B cell (primary cell): ENCODE data around the gene PHF19. TPM values are rescaled to one million over a fixed set of nuclear protein-coding genes. Genes with fewer than 3 reads are reported as not detected.

Experiments
- ATAC-seq: fragments of 200-7000 bp; cut with Tn5 transposase; one replicate; pipeline ENCODE4 v1.10.0; 2021; ENCODE audit warnings: low read depth, mild to moderate bottlenecking, moderate number of reproducible peaks, moderate library complexity
- CTCF ChIA-PET: fragments of 350-600 bp; sonication (Branson Sonifier 250); formaldehyde crosslinking; loops from one replicate; lab custom pipeline; 2021; ENCODE audit warnings: antibody characterized with exemption, inconsistent platforms; lab: Charles Lee
- POLR2A ChIA-PET: fragments of 350-600 bp; sonication (Branson Sonifier 250); formaldehyde crosslinking; loops from one replicate; lab custom pipeline; 2021; ENCODE audit warnings: antibody characterized with exemption; lab: Charles Lee
- DNase-seq: peaks from one replicate; pipeline ENCODE4 v3.0.0; 2013
- H2AFZ ChIP-seq: 2 replicates; pipeline ENCODE4 v1.6.1; 2012; ENCODE audit warnings: mild to moderate bottlenecking, low read depth, low read length; ENCODE audit not compliant: insufficient read depth, poor library complexity, severe bottlenecking
- H3K27ac ChIP-seq, 2 donors: 1 replicate in 1 of 2; 2 replicates in 1 of 2; pipeline ENCODE4 v1.5.1; 2012 to 2013; ENCODE audit warnings: low read length in 2 of 2, mild to moderate bottlenecking in 2 of 2, moderate library complexity in 1 of 2
- H3K27me3 ChIP-seq, 4 experiments: fragments of 200-600 bp in 1 of 4; sonication (generic) in 1 of 4; replicated peaks in 1 of 4; 1 replicate in 2 of 4; 2 replicates in 2 of 4; pipeline versions ENCODE4 v1.6.1 to v1.7.0; 2013 to 2016; ENCODE audit warnings: low read length in 3 of 4, mild to moderate bottlenecking in 2 of 4, mixed read lengths in 1 of 4, moderate library complexity in 1 of 4; ENCODE audit not compliant: insufficient read depth in 4 of 4, control insufficient read depth in 3 of 4; ENCODE audit errors: control extremely low read depth in 1 of 4
- H3K36me3 ChIP-seq, 2 experiments: replicated peaks in 1 of 2; 1 replicate in 1 of 2; 2 replicates in 1 of 2; pipeline versions ENCODE4 v1.6.1 to v1.7.1; 2013; ENCODE audit warnings: low read length in 1 of 2; ENCODE audit not compliant: insufficient read depth in 2 of 2, control insufficient read depth in 1 of 2; ENCODE audit errors: control extremely low read depth in 1 of 2, extremely low read depth in 1 of 2
- H3K4me1 ChIP-seq, 2 donors: fragments of 200-600 bp in 1 of 2; sonication (generic) in 1 of 2; 1 replicate in 1 of 2; 2 replicates in 1 of 2; pipeline versions ENCODE4 v1.5.1 to v1.6.1; 2013 to 2017; ENCODE audit warnings: low read length in 2 of 2; ENCODE audit not compliant: control insufficient read depth in 2 of 2, insufficient read depth in 2 of 2
- H3K4me2 ChIP-seq: replicated peaks from 2 replicates; pipeline ENCODE3; 2012; ENCODE audit warnings: mild to moderate bottlenecking, low read depth, low read length; ENCODE audit not compliant: poor library complexity, severe bottlenecking
- H3K4me3 ChIP-seq, 5 experiments: fragments of 200-600 bp in 1 of 5; sonication (generic) in 1 of 5; 1 replicate in 3 of 5; 2 replicates in 2 of 5; pipeline versions ENCODE4 v1.5.1 to v1.7.0; 2011 to 2016; ENCODE audit warnings: low read length in 4 of 5, mild to moderate bottlenecking in 4 of 5, low read depth in 2 of 5, control low read depth in 1 of 5, moderate library complexity in 1 of 5; ENCODE audit not compliant: insufficient read depth in 1 of 5; ENCODE audit errors: control extremely low read depth in 1 of 5, extremely low read depth in 1 of 5
- H3K79me2 ChIP-seq: fragments of 200-600 bp; sonication (generic); one replicate; pipeline ENCODE4 v1.6.0; 2016; ENCODE audit warnings: low read length; ENCODE audit not compliant: control insufficient read depth, insufficient read depth
- H3K9ac ChIP-seq: fragments of 200-600 bp; sonication (generic); 2 replicates; pipeline ENCODE4 v1.6.1; 2017; ENCODE audit warnings: mild to moderate bottlenecking, low read length, moderate library complexity
- H3K9me3 ChIP-seq, 3 donors: one replicate each; pipeline versions ENCODE4 v1.6.1 to v1.7.1; 2013; ENCODE audit warnings: low read length in 2 of 3; ENCODE audit not compliant: control insufficient read depth in 2 of 3, insufficient read depth in 1 of 3; ENCODE audit errors: control extremely low read depth in 1 of 3
- H4K20me1 ChIP-seq: 2 replicates; pipeline ENCODE4 v1.6.0; 2012; ENCODE audit warnings: mild to moderate bottlenecking, low read length; ENCODE audit not compliant: insufficient read depth, control insufficient read depth, poor library complexity, severe bottlenecking
- H3K27ac Mint-ChIP-seq: one replicate; pipeline ENCODE4 v1.8.0; 2021; ENCODE audit warnings: mixed read lengths
- H3K27me3 Mint-ChIP-seq: one replicate; pipeline ENCODE4 v1.8.0; 2021; ENCODE audit warnings: mixed read lengths
- H3K4me1 Mint-ChIP-seq: one replicate; pipeline ENCODE4 v1.8.0; 2021; ENCODE audit warnings: mixed read lengths
- H3K4me3 Mint-ChIP-seq: one replicate; pipeline ENCODE4 v1.8.0; 2021; ENCODE audit warnings: mixed read lengths
- H3K9me3 Mint-ChIP-seq: one replicate; pipeline ENCODE4 v1.8.0; 2022; ENCODE audit warnings: mixed read lengths; ENCODE audit not compliant: insufficient read depth
- EZH2 ChIP-seq: IDR thresholded peaks from 2 replicates; pipeline ENCODE4 v1.6.1; 2012; ENCODE audit warnings: borderline replicate concordance, low read depth, mild to moderate bottlenecking, moderate library complexity, low read length; ENCODE audit not compliant: insufficient read depth, poor library complexity, severe bottlenecking
- WGBS: methylation state at CpG from one replicate; pipeline ENCODE4 v1.1.5; 2013; ENCODE audit warnings: missing lambda C conversion rate; ENCODE audit not compliant: insufficient coverage; 5-methylcytosine and 5-hydroxymethylcytosine counted together
- intact Hi-C: fragments of 100-400 bp; cut with micrococcal nuclease; formaldehyde crosslinking; loops from one replicate; pipeline ENCODE4 v1.10.0; 2022
- polyA plus RNA-seq: library from polyadenylated mRNA; depleted of rRNA; stranded (reverse); fragments of >200 nt; gene quantifications from 2 replicates; pipeline ENCODE4 v1.2.3, GENCODE V29; 2012
- total RNA-seq, 2 donors: library from RNA; stranded (reverse); fragments of 120-200 nt in 1 of 2; gene quantifications; 1 replicate in 1 of 2; 2 replicates in 1 of 2; pipeline versions ENCODE4 v1.2.3 to v1.2.4, GENCODE V29; 2013 to 2022
- TF ChIP-seq, protein P1 (sequence below): fragments of 200-600 bp; IDR thresholded peaks from one replicate; pipeline ENCODE4 v1.8.0; 2022; ENCODE audit warnings: antibody characterized with exemption, mild to moderate bottlenecking

PHF19 gene
- total and polyA plus RNA-seq, 2 donors (not counting 1 experiment from before 2014, with no cell fraction given) = 17.0 to 20.9 TPM

DNA sequence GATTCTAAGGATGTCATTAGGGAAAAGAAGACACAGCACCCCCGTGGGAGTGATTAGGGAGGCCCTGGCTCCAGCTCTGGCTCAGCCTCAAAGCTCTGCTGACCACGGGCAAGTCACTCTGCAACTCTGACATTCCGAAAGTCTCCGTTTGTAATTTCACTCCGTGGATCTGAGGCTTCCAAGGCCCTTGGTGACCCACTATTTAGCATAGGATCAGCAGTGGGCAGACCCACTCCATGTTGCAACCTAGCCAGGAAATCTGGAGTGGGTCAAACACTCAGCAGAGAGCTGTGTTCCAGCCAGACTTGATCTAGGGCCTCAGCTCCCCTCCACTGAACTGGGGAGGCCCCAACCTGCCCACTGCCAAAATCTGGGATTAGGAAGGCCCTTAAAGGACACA lies 11.8 kb downstream of the PHF19 start:
- Histone ChIP-seq H3K4me3 (no peak overlapping the region), H2AFZ (no peak overlapping the region), H3K79me2 (peaks cover 4% of the 10 kb centered on the region), H3K9ac (no peak overlapping the region), H3K27me3 (no peaks in the 10 kb centered on the region), H3K4me2 (no peak overlapping the region), H3K9me3 (no peaks in the 10 kb centered on the region), H4K20me1 (no peaks in the 10 kb centered on the region), H3K4me1 (peaks cover 0 to 18% of the 10 kb centered on the region in 2 donors), H3K36me3 (peaks cover 0 to 19% of the 10 kb centered on the region in 2 experiments), H3K27ac (no peak overlapping the region)
- Mint-ChIP-seq H3K4me1 (peaks cover 10% of the 10 kb centered on the region), H3K27ac (no peak overlapping the region), H3K9me3 (no peaks in the 10 kb centered on the region), H3K27me3 (no peaks in the 10 kb centered on the region), H3K4me3 (no peak overlapping the region)
- no peak for TF ChIP-seq EZH2
- TF ChIP-seq, protein P1, sequence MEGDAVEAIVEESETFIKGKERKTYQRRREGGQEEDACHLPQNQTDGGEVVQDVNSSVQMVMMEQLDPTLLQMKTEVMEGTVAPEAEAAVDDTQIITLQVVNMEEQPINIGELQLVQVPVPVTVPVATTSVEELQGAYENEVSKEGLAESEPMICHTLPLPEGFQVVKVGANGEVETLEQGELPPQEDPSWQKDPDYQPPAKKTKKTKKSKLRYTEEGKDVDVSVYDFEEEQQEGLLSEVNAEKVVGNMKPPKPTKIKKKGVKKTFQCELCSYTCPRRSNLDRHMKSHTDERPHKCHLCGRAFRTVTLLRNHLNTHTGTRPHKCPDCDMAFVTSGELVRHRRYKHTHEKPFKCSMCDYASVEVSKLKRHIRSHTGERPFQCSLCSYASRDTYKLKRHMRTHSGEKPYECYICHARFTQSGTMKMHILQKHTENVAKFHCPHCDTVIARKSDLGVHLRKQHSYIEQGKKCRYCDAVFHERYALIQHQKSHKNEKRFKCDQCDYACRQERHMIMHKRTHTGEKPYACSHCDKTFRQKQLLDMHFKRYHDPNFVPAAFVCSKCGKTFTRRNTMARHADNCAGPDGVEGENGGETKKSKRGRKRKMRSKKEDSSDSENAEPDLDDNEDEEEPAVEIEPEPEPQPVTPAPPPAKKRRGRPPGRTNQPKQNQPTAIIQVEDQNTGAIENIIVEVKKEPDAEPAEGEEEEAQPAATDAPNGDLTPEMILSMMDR = no peak
- POLR2A ChIA-PET = no interaction called here
- no peak for DNase-seq
- CTCF ChIA-PET = interaction anchor here (6.7 kb wide), 1 partner anchor 70 kb away, joined by 102 read pairs; no protein-coding TSS in a partner anchor
- WGBS = 98% methylated on average over 5 of the region's 5 CpGs
- intact Hi-C loops = loop anchor here (10.0 kb wide), 1 partner anchor 340 kb away; the partner anchor contains the start of gene RAB14
- no peak for ATAC-seq

DNA sequence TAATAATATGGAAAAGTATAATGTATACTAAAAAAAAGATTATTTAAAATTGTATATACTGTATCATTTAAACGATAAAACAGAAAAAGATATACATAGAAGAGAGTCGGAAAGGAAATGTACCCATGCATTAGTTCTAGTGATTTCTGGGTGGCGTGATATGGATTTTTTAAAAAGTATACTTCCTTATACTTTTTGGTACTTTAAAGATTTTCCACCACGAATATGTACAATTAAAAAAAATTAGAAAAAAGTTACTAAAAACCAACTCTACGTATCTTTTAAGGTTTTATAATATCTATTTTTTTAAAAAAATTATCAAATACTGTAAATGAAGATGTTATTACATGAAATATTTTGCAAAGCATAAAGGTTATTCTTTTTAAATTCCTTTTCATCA lies 12.3 kb downstream of the PHF19 start:
- WGBS = no CpG with 5 or more reads among the region's 5 CpGs
- no peaks in the 10 kb centered on the region for H3K9me3 Mint-ChIP-seq
- Histone ChIP-seq H3K4me3 (no peak overlapping the region), H3K79me2 (peaks cover 4% of the 10 kb centered on the region), H3K9ac (no peak overlapping the region), H4K20me1 (no peaks in the 10 kb centered on the region), H3K4me2 (no peak overlapping the region), H3K36me3 (peaks cover 0 to 19% of the 10 kb centered on the region in 2 experiments), H3K9me3 (no peaks in the 10 kb centered on the region), H3K27me3 (no peaks in the 10 kb centered on the region), H2AFZ (no peak overlapping the region), H3K27ac (no peak overlapping the region), H3K4me1 (peaks cover 0 to 13% of the 10 kb centered on the region in 2 donors)
- ChIA-PET POLR2A (no interaction called here), CTCF (interaction anchor here (6.7 kb wide), 1 partner anchor 70 kb away, joined by 102 read pairs; no protein-coding TSS in a partner anchor)
- H3K4me1 Mint-ChIP-seq = peaks cover 10% of the 10 kb centered on the region
- no peak for ATAC-seq
- H3K4me3 Mint-ChIP-seq = no peak overlapping the region
- TF ChIP-seq EZH2 = no peak
- TF ChIP-seq, protein P1 = no peak
- H3K27me3 Mint-ChIP-seq = no peaks in the 10 kb centered on the region
- intact Hi-C loops = loop anchor here (10.0 kb wide), 1 partner anchor 340 kb away; the partner anchor contains the start of gene RAB14
- DNase-seq = no peak
- H3K27ac Mint-ChIP-seq = no peak overlapping the region
